GM18868 (cell line): ENCODE measurements around the gene MAP6D1.
"Not testable (repeated sequence)": the region's sequence is repeated elsewhere in the genome, so short reads cannot be mapped to it uniquely, and the experiment has no call there.

Experiments
- ATAC-seq: cut with Tn5 transposase; IDR thresholded peaks from one replicate; pipeline ENCODE4 v1.9.1; 2021; ENCODE audit warnings: mild to moderate bottlenecking, moderate library complexity; ENCODE audit not compliant: unreplicated experiment

The MAP6D1 gene

GRCh38 chr3:183801601-183802000, 23.8 kb downstream of the MAP6D1 start:
- no peak for ATAC-seq

- ATAC-seq, result no peak
Measured at GRCh38 chr3:183800243-183800863, 25.0 kb downstream of the MAP6D1 start.

GRCh38 chr3:183799461-183799860, 25.9 kb downstream of the MAP6D1 start:
- no peak for ATAC-seq

GRCh38 chr3:183797996-183798395, 27.4 kb downstream of the MAP6D1 start:
- no peak for ATAC-seq

GRCh38 chr3:183796372-183796771, 29.0 kb downstream of the MAP6D1 start:
- ATAC-seq, result no peak

- no peak for ATAC-seq
Measured at GRCh38 chr3:183794452-183794851, 30.9 kb downstream of the MAP6D1 start.

- no peak for ATAC-seq
Measured at GRCh38 chr3:183792976-183793375, 32.4 kb downstream of the MAP6D1 start.

- ATAC-seq, result no peak
Measured at GRCh38 chr3:183790700-183791099, 34.7 kb downstream of the MAP6D1 start.

GRCh38 chr3:183789826-183790225, 35.6 kb downstream of the MAP6D1 start:
- ATAC-seq, result no peak

- not testable (repeated sequence) for ATAC-seq
Measured at GRCh38 chr3:183784503-183784902, 40.9 kb downstream of the MAP6D1 start.

GRCh38 chr3:183782576-183783276, 42.7 kb downstream of the MAP6D1 start:
- ATAC-seq, result no peak

GRCh38 chr3:183781246-183781645, 44.1 kb downstream of the MAP6D1 start:
- ATAC-seq, result no peak

- no peak for ATAC-seq
Measured at GRCh38 chr3:183779896-183780465, 45.4 kb downstream of the MAP6D1 start.

- no peak for ATAC-seq
Measured at GRCh38 chr3:183777016-183777618, 48.3 kb downstream of the MAP6D1 start.

GRCh38 chr3:183776451-183776850, 48.9 kb downstream of the MAP6D1 start:
- not testable (repeated sequence) for ATAC-seq

- ATAC-seq, result no peak
Measured at GRCh38 chr3:183775781-183776180, 49.6 kb downstream of the MAP6D1 start.

GRCh38 chr3:183774631-183775030, 50.7 kb downstream of the MAP6D1 start:
- ATAC-seq, result no peak

GRCh38 chr3:183769453-183769852, 55.9 kb downstream of the MAP6D1 start:
- no peak for ATAC-seq

- ATAC-seq, result no peak
Measured at GRCh38 chr3:183768114-183768513, 57.3 kb downstream of the MAP6D1 start.

- ATAC-seq, result peak; percentile 56
Measured at GRCh38 chr3:183766745-183767606, 58.4 kb downstream of the MAP6D1 start.

- ATAC-seq, result no peak
Measured at GRCh38 chr3:183766107-183766506, 59.3 kb downstream of the MAP6D1 start.
